Activated gamma-delta T cell (primary cell): ENCODE results near the gene TXNDC16.

Experiments
- DNase-seq: peaks from one replicate; lab custom pipeline; 2025; lab: John Stamatoyannopoulos, UW

The TXNDC16 gene

GRCh38 chr14:52446355-52446754 lies 106.0 kb downstream of the TXNDC16 start:
- DNase-seq, result no peak

GRCh38 chr14:52443506-52443905 lies 108.8 kb downstream of the TXNDC16 start:
- no peak for DNase-seq

GRCh38 chr14:52442602-52443001 lies 109.7 kb downstream of the TXNDC16 start:
- no peak for DNase-seq

- DNase-seq, result no peak
Measured at GRCh38 chr14:52442166-52442565, 110.1 kb downstream of the TXNDC16 start.

- DNase-seq, result no peak
Measured at GRCh38 chr14:52439476-52439875, 112.8 kb downstream of the TXNDC16 start.

- DNase-seq, result no peak
Measured at GRCh38 chr14:52434955-52435354, 117.3 kb downstream of the TXNDC16 start.

- no peak for DNase-seq
Measured at GRCh38 chr14:52430474-52430873, 121.8 kb downstream of the TXNDC16 start.

- DNase-seq, result no peak
Measured at GRCh38 chr14:52429451-52429850, 122.9 kb downstream of the TXNDC16 start.

- DNase-seq, result no peak
Measured at GRCh38 chr14:52427460-52427859, 124.8 kb downstream of the TXNDC16 start.

GRCh38 chr14:52422650-52423356 lies 129.5 kb downstream of the TXNDC16 start:
- DNase-seq, result no peak

GRCh38 chr14:52417139-52417538 lies 135.2 kb downstream of the TXNDC16 start:
- DNase-seq, result no peak

GRCh38 chr14:52413729-52414408 lies 138.4 kb downstream of the TXNDC16 start:
- DNase-seq, result no peak

GRCh38 chr14:52412426-52412825 lies 139.9 kb downstream of the TXNDC16 start:
- DNase-seq, result no peak

- DNase-seq, result no peak
Measured at GRCh38 chr14:52405314-52405713, 147.0 kb downstream of the TXNDC16 start.

- DNase-seq, result no peak
Measured at GRCh38 chr14:52402812-52403526, 149.3 kb downstream of the TXNDC16 start.

- DNase-seq, result no peak
Measured at GRCh38 chr14:52400846-52401245, 151.5 kb downstream of the TXNDC16 start.

- no peak for DNase-seq
Measured at GRCh38 chr14:52399921-52400595, 152.2 kb downstream of the TXNDC16 start.

GRCh38 chr14:52399104-52399503 lies 153.2 kb downstream of the TXNDC16 start:
- DNase-seq, result no peak

GRCh38 chr14:52397844-52398243 lies 154.5 kb downstream of the TXNDC16 start:
- no peak for DNase-seq

- no peak for DNase-seq
Measured at GRCh38 chr14:52395728-52396127, 156.6 kb downstream of the TXNDC16 start.

- no peak for DNase-seq
Measured at GRCh38 chr14:52391881-52392615, 160.3 kb downstream of the TXNDC16 start.
